ENCODE measurements around the gene EPHA1. TPM values are rescaled to one million over a fixed set of nuclear protein-coding genes. Genes with fewer than 3 reads are reported as not detected.

The EPHA1 gene
- total RNA-seq, 1 donor: not detected

GRCh38 chr7:143396182-143396581, 12.5 kb downstream of the EPHA1 start:
- TF ChIP-seq CTCF (IDR thresholded peaks at IDR 0.05; ENCODE audit: insufficient read depth, low read length): no peak

GRCh38 chr7:143395187-143396149, 13.2 kb downstream of the EPHA1 start:
- no peak for DNase-seq (ENCODE audit: low read depth)

More at GRCh38 chr7:143396182-143396581, 12.5 kb downstream of the EPHA1 start:
- DNase-seq (ENCODE audit: low read depth): no peak
- no peak overlapping the region for H3K4me3 ChIP-seq (ENCODE audit: low read depth, low read length)

GRCh38 chr7:143394777-143395176, 13.9 kb downstream of the EPHA1 start:
- TF ChIP-seq CTCF (IDR thresholded peaks at IDR 0.05; ENCODE audit: insufficient read depth, low read length): no peak
- DNase-seq (ENCODE audit: low read depth): no peak
- H3K4me3 ChIP-seq (ENCODE audit: low read depth, low read length): no peak overlapping the region

More at GRCh38 chr7:143395187-143396149, 13.2 kb downstream of the EPHA1 start:
- no peak overlapping the region for H3K4me3 ChIP-seq (ENCODE audit: low read depth, low read length)
- no peak for TF ChIP-seq CTCF (IDR thresholded peaks at IDR 0.05; ENCODE audit: insufficient read depth, low read length)

- no peak for TF ChIP-seq CTCF (IDR thresholded peaks at IDR 0.05; ENCODE audit: insufficient read depth, low read length)
- H3K4me3 ChIP-seq (ENCODE audit: low read depth, low read length): no peak overlapping the region
- DNase-seq (ENCODE audit: low read depth): no peak
Observed at GRCh38 chr7:143394068-143394467, 14.6 kb downstream of the EPHA1 start.

- DNase-seq (ENCODE audit: low read depth): peak; percentile 53
Observed at GRCh38 chr7:143393267-143394041, 15.2 kb downstream of the EPHA1 start.

More at GRCh38 chr7:143393267-143394041, 15.2 kb downstream of the EPHA1 start:
- H3K4me3 ChIP-seq (ENCODE audit: low read depth, low read length): no peak overlapping the region
- TF ChIP-seq CTCF (IDR thresholded peaks at IDR 0.05; ENCODE audit: insufficient read depth, low read length): no peak
